ENCODE data around the gene NHERF2.

The NHERF2 gene

GRCh38 chr16:2047330-2048115 lies 20.8 kb downstream of the NHERF2 start, which contains the start of the genes NTHL1 and TSC2:
Gene NTHL1, minus strand, starts transcription at chr16:2047834. Its CDS starts 11 bp downstream, at chr16:2047823.
Gene TSC2, plus strand, starts transcription at chr16:2047985. Its CDS starts 631 bp downstream, at chr16:2048616.
- H3K4me1 Mint-ChIP-seq = peaks cover 27% of the 10 kb centered on the region
- ATAC-seq = peak; percentile 97

GRCh38 chr16:2048116-2048543 lies 21.4 kb downstream of the NHERF2 start:
- Mint-ChIP-seq H3K4me3 (peak overlapping the region; percentile 94 to 96), H3K4me1 (peaks cover 31% of the 10 kb centered on the region), H3K27ac (peak overlapping the region; percentile 57 to 92), H3K27me3 (no peaks in the 10 kb centered on the region), H3K9me3 (no peaks in the 10 kb centered on the region)
- DNase-seq = no peak
- ATAC-seq = peak; percentile 31

More at GRCh38 chr16:2047330-2048115, 20.8 kb downstream of the NHERF2 start, which contains the start of the genes NTHL1 and TSC2:
- no peaks in the 10 kb centered on the region for H3K9me3 Mint-ChIP-seq
- no peaks in the 10 kb centered on the region for H3K27me3 Mint-ChIP-seq
- DNase-seq = peak; percentile 91 to 96
- H3K27ac Mint-ChIP-seq = peak within 1 kb of the TSS; percentile 76 to 92
- peak within 1 kb of the TSS; percentile 94 to 96 for H3K4me3 Mint-ChIP-seq

DNA sequence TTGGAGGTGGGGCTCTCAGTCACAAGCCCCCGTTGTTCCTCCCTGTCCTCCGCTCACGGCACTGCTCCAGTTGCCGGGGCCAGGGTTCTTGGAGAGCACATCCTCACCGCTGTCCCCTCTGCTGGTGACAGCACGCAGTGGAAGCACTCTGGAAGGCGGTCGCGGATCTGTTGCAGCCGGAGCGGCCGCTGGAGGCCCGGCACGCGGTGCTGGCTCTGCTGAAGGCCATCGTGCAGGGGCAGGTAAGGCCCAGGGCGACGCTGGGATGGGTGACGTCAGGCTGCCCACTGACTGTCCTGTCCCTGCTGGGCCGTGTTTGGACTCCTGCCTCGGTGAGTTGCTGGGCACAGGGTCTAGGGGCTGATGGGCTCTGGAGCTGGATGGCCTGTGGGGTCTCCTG lies 26.5 kb downstream of the NHERF2 start:
- Mint-ChIP-seq H3K27me3 (no peaks in the 10 kb centered on the region), H3K4me3 (no peak overlapping the region), H3K4me1 (peaks cover 20% of the 10 kb centered on the region), H3K27ac (no peak overlapping the region), H3K9me3 (no peaks in the 10 kb centered on the region)
- ATAC-seq = no peak
- no peak for DNase-seq

DNA sequence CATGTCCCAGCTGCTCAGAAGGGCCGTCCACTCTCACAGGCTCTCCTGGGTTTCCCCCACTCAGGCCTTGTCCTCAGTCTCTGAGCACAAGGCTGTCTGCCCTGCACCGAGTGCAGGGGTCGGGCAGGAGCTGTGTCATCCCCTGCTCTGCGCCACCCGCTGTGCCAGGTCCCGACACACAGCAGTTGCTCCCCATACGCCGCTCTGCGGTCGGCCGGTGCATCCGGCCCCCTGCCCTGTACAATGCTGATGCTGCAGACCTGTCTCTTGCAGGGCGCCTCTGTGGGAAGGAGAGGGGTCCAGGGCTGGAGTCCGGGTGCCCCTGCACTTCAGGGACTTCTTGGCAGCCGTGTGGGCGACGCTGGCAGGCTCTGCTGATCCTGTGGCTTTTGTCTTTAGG lies 27.2 kb downstream of the NHERF2 start:
- no peak overlapping the region for H3K27ac Mint-ChIP-seq
- H3K4me1 Mint-ChIP-seq = peaks cover 14% of the 10 kb centered on the region
- H3K4me3 Mint-ChIP-seq = no peak overlapping the region
- ATAC-seq (no peak), DNase-seq (no peak)
- no peaks in the 10 kb centered on the region for H3K27me3 Mint-ChIP-seq
- no peaks in the 10 kb centered on the region for H3K9me3 Mint-ChIP-seq

DNA sequence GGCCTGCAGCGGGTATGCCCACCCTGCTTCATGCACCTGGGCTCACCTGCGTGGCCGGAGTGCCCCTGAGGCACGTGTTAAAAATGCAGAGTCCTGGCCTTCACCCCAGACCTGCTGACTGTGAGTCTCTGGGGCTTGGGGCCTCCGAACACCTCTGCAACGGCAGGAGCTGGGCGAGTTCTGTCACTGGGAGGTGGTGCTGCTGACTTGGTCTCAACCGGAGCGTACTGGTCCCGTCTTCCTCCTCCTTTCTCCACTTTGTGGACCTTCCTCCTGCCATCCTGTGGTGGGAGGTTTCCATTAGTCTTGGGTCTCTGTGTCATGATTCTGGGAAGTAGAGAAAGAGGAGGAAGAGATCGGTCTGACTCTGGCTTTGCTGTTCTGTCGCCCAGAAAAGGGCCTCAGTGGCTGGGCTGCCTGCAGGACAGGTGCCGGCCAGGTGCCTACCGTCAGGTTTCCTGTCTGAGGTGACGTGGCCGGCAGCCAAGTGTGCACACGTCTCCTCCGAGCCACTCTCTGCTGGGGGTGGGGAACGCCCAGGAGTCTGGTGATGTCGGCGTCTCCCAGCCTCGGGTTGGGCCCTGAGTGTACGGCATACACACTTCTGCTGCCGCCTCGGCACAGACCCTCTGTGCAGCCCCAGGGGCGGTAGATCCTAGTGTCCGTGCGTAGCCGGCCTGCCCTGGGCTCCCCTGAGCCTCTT lies 28.0 kb downstream of the NHERF2 start:
- no peak for ATAC-seq
- no peak for DNase-seq
- no peaks in the 10 kb centered on the region for H3K27me3 Mint-ChIP-seq
- H3K9me3 Mint-ChIP-seq = no peaks in the 10 kb centered on the region
- H3K27ac Mint-ChIP-seq = no peak overlapping the region
- peaks cover 9% of the 10 kb centered on the region for H3K4me1 Mint-ChIP-seq
- H3K4me3 Mint-ChIP-seq = no peak overlapping the region

DNA sequence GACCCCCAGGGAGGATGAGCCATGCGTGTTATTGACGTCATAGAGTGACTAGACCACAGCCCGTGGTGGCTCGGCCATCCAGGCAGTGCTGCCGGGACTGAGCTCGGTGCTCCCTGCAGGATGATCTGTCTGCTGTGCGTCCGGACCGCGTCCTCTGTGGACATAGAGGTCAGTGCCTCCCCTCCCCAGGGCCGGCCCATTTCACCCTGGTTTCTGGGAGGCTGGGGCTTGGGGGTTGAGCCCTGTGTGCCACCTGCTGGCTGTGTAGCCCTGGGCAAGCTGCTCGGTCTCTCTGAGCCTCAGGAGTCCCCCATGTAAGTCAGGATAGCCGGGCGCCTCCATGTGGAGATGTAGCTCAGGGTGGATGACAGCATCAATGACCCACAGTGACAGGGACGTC lies 29.4 kb downstream of the NHERF2 start:
- ATAC-seq (no peak), DNase-seq (no peak)
- Mint-ChIP-seq H3K4me3 (no peak overlapping the region), H3K9me3 (no peaks in the 10 kb centered on the region), H3K4me1 (peaks cover 9% of the 10 kb centered on the region), H3K27ac (no peak overlapping the region), H3K27me3 (no peaks in the 10 kb centered on the region)

- Mint-ChIP-seq H3K27me3 (no peaks in the 10 kb centered on the region), H3K9me3 (no peaks in the 10 kb centered on the region), H3K4me3 (no peak overlapping the region), H3K4me1 (peaks cover 9% of the 10 kb centered on the region), H3K27ac (no peak overlapping the region)
- peak; percentile 37 for ATAC-seq
- DNase-seq = no peak
These were observed 30.1 kb downstream of the NHERF2 start for GRCh38 chr16:2056681-2057407.

GRCh38 chr16:2057438-2057837 lies 30.7 kb downstream of the NHERF2 start:
- DNase-seq (no peak), ATAC-seq (no peak)
- Mint-ChIP-seq H3K4me1 (peaks cover 9% of the 10 kb centered on the region), H3K4me3 (no peak overlapping the region), H3K27ac (no peak overlapping the region), H3K27me3 (no peaks in the 10 kb centered on the region), H3K9me3 (no peaks in the 10 kb centered on the region)

- Mint-ChIP-seq H3K27me3 (no peaks in the 10 kb centered on the region), H3K9me3 (no peaks in the 10 kb centered on the region), H3K4me1 (peaks cover 4% of the 10 kb centered on the region), H3K27ac (peak overlapping the region; percentile 40 to 90), H3K4me3 (no peak overlapping the region)
- ATAC-seq (no peak), DNase-seq (no peak)
These were observed 31.7 kb downstream of the NHERF2 start for GRCh38 chr16:2058420-2058819.

DNA sequence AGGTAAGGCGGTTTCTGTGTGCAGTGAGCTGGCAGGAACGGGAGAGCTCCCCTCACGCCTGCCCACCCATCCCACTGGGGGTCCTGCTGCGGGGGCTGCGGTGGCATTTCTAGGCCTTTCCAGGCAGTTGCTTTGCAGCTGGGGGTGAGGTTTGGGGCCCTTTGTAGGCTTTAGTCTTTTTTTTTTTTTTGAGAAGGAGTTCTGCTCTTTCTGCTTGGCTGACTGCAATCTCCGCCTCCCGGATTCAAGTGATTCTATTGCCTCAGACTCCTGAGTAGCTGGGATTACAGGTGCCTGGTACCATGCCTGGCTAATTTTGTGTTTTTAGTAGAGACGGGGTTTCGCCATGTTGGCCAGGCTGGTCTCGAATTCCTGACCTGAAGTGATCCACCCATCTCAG lies 32.2 kb downstream of the NHERF2 start:
- H3K27ac Mint-ChIP-seq = peak overlapping the region in 1 of 2 donors; percentile 90
- no peaks in the 10 kb centered on the region for H3K9me3 Mint-ChIP-seq
- no peak overlapping the region for H3K4me3 Mint-ChIP-seq
- no peak for ATAC-seq
- H3K4me1 Mint-ChIP-seq = peaks cover 2% of the 10 kb centered on the region
- H3K27me3 Mint-ChIP-seq = no peaks in the 10 kb centered on the region
- DNase-seq = no peak

- Mint-ChIP-seq H3K9me3 (no peaks in the 10 kb centered on the region), H3K27me3 (no peaks in the 10 kb centered on the region), H3K27ac (peak overlapping the region in 1 of 2 donors; percentile 74), H3K4me3 (no peak overlapping the region), H3K4me1 (no peaks in the 10 kb centered on the region)
- no peak for DNase-seq
- no peak for ATAC-seq
These were observed 33.6 kb downstream of the NHERF2 start for GRCh38 chr16:2060346-2060745.

DNA sequence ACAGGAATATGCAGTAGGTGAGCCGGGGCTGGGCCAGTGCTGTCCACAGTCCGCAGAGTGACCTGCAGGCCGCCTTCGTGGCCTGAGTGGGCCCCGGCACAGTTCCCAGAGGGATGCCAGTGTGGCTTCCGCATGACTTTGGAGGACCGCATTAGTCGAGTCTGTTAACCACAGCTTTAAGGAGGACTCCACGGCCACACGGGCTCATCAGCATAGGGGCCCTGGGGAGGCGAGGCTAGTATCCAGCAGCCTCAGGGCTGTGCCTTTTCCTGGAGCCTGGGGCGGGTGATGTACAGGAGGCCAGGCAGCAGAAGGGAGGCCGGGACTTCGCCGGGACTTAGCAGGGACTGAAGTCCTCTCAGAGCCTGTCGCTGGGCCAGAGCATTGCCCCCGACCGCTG lies 34.3 kb downstream of the NHERF2 start:
- ATAC-seq = no peak
- H3K9me3 Mint-ChIP-seq = no peaks in the 10 kb centered on the region
- H3K27me3 Mint-ChIP-seq = no peaks in the 10 kb centered on the region
- no peak overlapping the region for H3K4me3 Mint-ChIP-seq
- no peak for DNase-seq
- peaks cover 3% of the 10 kb centered on the region for H3K4me1 Mint-ChIP-seq
- peak overlapping the region in 1 of 2 donors; percentile 59 for H3K27ac Mint-ChIP-seq

DNA sequence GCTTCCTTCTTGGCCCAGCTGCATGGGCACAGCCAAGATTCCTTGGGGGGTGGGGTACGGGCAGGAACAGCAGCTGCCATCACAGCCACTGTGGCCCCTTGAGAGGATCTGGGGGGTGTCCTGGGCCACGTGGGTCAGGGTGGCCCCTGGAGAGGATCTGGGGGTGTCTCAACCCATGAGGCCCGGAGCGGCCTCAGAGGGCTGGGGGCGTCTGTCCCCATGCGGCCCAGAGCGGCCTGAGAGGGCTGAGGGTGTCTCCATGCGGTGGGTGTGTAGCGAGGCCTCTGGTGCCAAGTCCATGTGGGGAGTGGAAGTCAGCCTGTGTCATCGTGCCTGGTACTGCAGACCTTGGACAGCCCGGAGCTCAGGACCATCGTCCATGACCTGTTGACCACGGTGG lies 34.8 kb downstream of the NHERF2 start:
- Mint-ChIP-seq H3K27me3 (no peaks in the 10 kb centered on the region), H3K27ac (peak overlapping the region in 1 of 2 donors; percentile 59), H3K4me1 (peaks cover 6% of the 10 kb centered on the region), H3K4me3 (no peak overlapping the region), H3K9me3 (no peaks in the 10 kb centered on the region)
- no peak for ATAC-seq
- no peak for DNase-seq

DNA sequence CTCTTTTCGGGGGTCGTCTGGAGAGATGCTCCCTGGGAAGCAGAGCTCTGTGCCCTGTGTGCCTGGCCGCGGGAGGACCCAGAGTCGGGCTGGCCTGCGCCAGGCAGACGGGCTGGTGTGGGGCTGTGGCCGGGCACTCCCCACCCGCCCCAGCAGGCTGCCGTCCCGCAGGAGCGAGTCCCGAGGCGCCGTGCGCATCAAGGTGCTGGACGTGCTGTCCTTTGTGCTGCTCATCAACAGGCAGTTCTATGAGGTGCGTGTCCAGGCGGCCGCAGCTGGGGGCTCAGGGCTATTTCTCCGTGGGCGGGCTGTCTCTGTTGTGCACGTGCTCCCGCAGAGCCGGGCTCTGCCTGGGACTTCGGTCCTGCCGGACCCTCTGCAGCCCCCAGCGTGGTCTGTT lies 36.1 kb downstream of the NHERF2 start:
- Mint-ChIP-seq H3K27ac (no peak overlapping the region), H3K4me3 (no peak overlapping the region), H3K4me1 (peaks cover 6% of the 10 kb centered on the region), H3K27me3 (no peaks in the 10 kb centered on the region), H3K9me3 (no peaks in the 10 kb centered on the region)
- DNase-seq (no peak), ATAC-seq (no peak)

- Mint-ChIP-seq H3K4me3 (no peak overlapping the region), H3K27ac (peak overlapping the region in 1 of 2 donors; percentile 72), H3K9me3 (no peaks in the 10 kb centered on the region), H3K4me1 (peaks cover 6% of the 10 kb centered on the region), H3K27me3 (no peaks in the 10 kb centered on the region)
- DNase-seq (no peak), ATAC-seq (no peak)
These were observed 37.2 kb downstream of the NHERF2 start for GRCh38 chr16:2063861-2064260.

Data from stimulated activated naive CD8-positive, alpha-beta T cell treated with anti-CD3 and anti-CD28 coated beads, Interleukin-15, amount 100 ng/mL, for 72 hours (primary cell).